H9 (cell line): ENCODE data around the gene RLN3. TPM values are rescaled to one million over a fixed set of nuclear protein-coding genes. Genes with fewer than 3 reads are reported as not detected.

ENCODE experiments used
- DNase-seq: peaks from one replicate; pipeline ENCODE4 v3.0.0-alpha.2; 2017
- H2AFZ ChIP-seq: one replicate; pipeline ENCODE4 v1.6.1; 2013; ENCODE audit warnings: mild to moderate bottlenecking, low read length, control low read depth, moderate library complexity
- H2AK5ac ChIP-seq: 2 replicates; pipeline ENCODE4 v1.6.1; 2013; ENCODE audit warnings: low read length, control low read depth, mixed read lengths; ENCODE audit not compliant: insufficient read length
- H2BK120ac ChIP-seq: one replicate; pipeline ENCODE4 v1.6.1; 2013; ENCODE audit warnings: low read depth, mild to moderate bottlenecking, low read length, control low read depth, inconsistent platforms; ENCODE audit not compliant: poor library complexity, severe bottlenecking
- H2BK12ac ChIP-seq: 2 replicates; pipeline ENCODE4 v1.6.1; 2013; ENCODE audit warnings: low read length, control low read depth, mixed read lengths, low read depth; ENCODE audit not compliant: insufficient read length
- H2BK15ac ChIP-seq: 2 replicates; pipeline ENCODE4 v1.6.1; 2013; ENCODE audit warnings: low read depth, low read length, control low read depth
- H2BK20ac ChIP-seq: one replicate; pipeline ENCODE4 v1.6.1; 2013; ENCODE audit warnings: low read depth, mild to moderate bottlenecking, low read length, control low read depth, inconsistent platforms; ENCODE audit not compliant: poor library complexity, severe bottlenecking
- H2BK5ac ChIP-seq: 2 replicates; pipeline ENCODE4 v1.6.1; 2013; ENCODE audit warnings: low read length, control low read depth, mixed read lengths; ENCODE audit not compliant: insufficient read length
- H3K14ac ChIP-seq: 2 replicates; pipeline ENCODE4 v1.6.1; 2013; ENCODE audit warnings: low read length, control low read depth; ENCODE audit not compliant: insufficient read depth
- H3K18ac ChIP-seq: 2 replicates; pipeline ENCODE4 v1.6.1; 2013; ENCODE audit warnings: low read depth, mild to moderate bottlenecking, mixed read lengths, low read length, control low read depth; ENCODE audit not compliant: insufficient read length
- H3K23ac ChIP-seq: 2 replicates; pipeline ENCODE4 v1.6.1; 2013; ENCODE audit warnings: low read length, control low read depth, mixed read lengths, low read depth; ENCODE audit not compliant: insufficient read length
- H3K23me2 ChIP-seq: 2 replicates; pipeline ENCODE4 v1.6.1; 2013; ENCODE audit warnings: low read depth, mild to moderate bottlenecking, mixed read lengths, low read length, control low read depth; ENCODE audit not compliant: insufficient read length, poor library complexity, severe bottlenecking
- H3K27ac ChIP-seq: 2 replicates; pipeline ENCODE4 v1.5.1; 2013; ENCODE audit warnings: low read length, control low read depth, mixed read lengths, low read depth; ENCODE audit not compliant: insufficient read length
- H3K27me3 ChIP-seq: 2 replicates; pipeline ENCODE4 v1.6.1; 2013; ENCODE audit warnings: low read length, control low read depth, inconsistent platforms; ENCODE audit not compliant: insufficient read depth
- H3K4ac ChIP-seq: 2 replicates; pipeline ENCODE4 v1.6.1; 2013; ENCODE audit warnings: low read depth, mild to moderate bottlenecking, control low read depth, inconsistent platforms, low read length, moderate library complexity
- H3K4me1 ChIP-seq: 2 replicates; pipeline ENCODE4 v1.6.1; 2013; ENCODE audit warnings: low read length, control low read depth, inconsistent platforms; ENCODE audit not compliant: insufficient read depth
- H3K4me2 ChIP-seq: 2 replicates; pipeline ENCODE4 v1.6.1; 2013; ENCODE audit warnings: low read length, control low read depth, mixed read lengths; ENCODE audit not compliant: insufficient read length, insufficient read depth
- H3K56ac ChIP-seq: 2 replicates; pipeline ENCODE4 v1.6.1; 2013; ENCODE audit warnings: low read depth, mild to moderate bottlenecking, mixed read lengths, low read length, control low read depth; ENCODE audit not compliant: insufficient read length
- H3K79me1 ChIP-seq: 2 replicates; pipeline ENCODE4 v1.6.1; 2013; ENCODE audit warnings: low read depth, mild to moderate bottlenecking, moderate library complexity, low read length, control low read depth, inconsistent platforms; ENCODE audit not compliant: insufficient read depth, poor library complexity, severe bottlenecking
- H3K79me2 ChIP-seq: 2 replicates; pipeline ENCODE4 v1.6.1; 2013; ENCODE audit warnings: low read length, control low read depth, inconsistent platforms; ENCODE audit not compliant: insufficient read depth
- H3K9ac ChIP-seq: 2 replicates; pipeline ENCODE4 v1.6.1; 2013; ENCODE audit warnings: low read length, control low read depth, mixed read lengths; ENCODE audit not compliant: insufficient read length; ENCODE audit errors: extremely low read depth
- H3K9me3 ChIP-seq: one replicate; pipeline ENCODE4 v1.6.1; 2013; ENCODE audit warnings: low read depth, low read length, inconsistent platforms; ENCODE audit not compliant: control insufficient read depth
- H3T11ph ChIP-seq: one replicate; pipeline ENCODE4 v1.6.1; 2013; ENCODE audit warnings: mild to moderate bottlenecking, low read length, control low read depth, inconsistent platforms
- H4K20me1 ChIP-seq: one replicate; pipeline ENCODE4 v1.6.1; 2013; ENCODE audit not compliant: control insufficient read depth, insufficient read length, insufficient read depth
- H4K5ac ChIP-seq: 2 replicates; pipeline ENCODE4 v1.6.1; 2013; ENCODE audit warnings: low read depth, mild to moderate bottlenecking, mixed read lengths, low read length, control low read depth; ENCODE audit not compliant: insufficient read length
- H4K8ac ChIP-seq: replicated peaks from 2 replicates; pipeline ENCODE4 v1.6.1; 2013; ENCODE audit warnings: low read length, control low read depth, mixed read lengths, low read depth; ENCODE audit not compliant: insufficient read length
- H4K91ac ChIP-seq: 2 replicates; pipeline ENCODE4 v1.6.1; 2013; ENCODE audit warnings: low read depth, mild to moderate bottlenecking, moderate library complexity, mixed read lengths, low read length, control low read depth; ENCODE audit not compliant: insufficient read length
- H3K27ac Mint-ChIP-seq, 3 experiments: 2 replicates in 2 of 3; 3 replicates in 1 of 3; pipeline ENCODE4 v1.8.0; 2020 to 2021; ENCODE audit warnings: mixed read lengths in 3 of 3, mild to moderate bottlenecking in 1 of 3, moderate library complexity in 1 of 3
- H3K27me3 Mint-ChIP-seq: 2 replicates; pipeline ENCODE4 v1.8.0; 2021; ENCODE audit warnings: low read depth, mild to moderate bottlenecking, moderate library complexity, mixed read lengths
- H3K36me3 Mint-ChIP-seq, 3 experiments: 2 replicates in 2 of 3; 3 replicates in 1 of 3; pipeline ENCODE4 v1.8.0; 2020 to 2021; ENCODE audit warnings: low read depth in 3 of 3, mixed read lengths in 3 of 3; ENCODE audit not compliant: insufficient read depth in 1 of 3
- H3K4me1 Mint-ChIP-seq, 2 experiments: 2 replicates each; pipeline ENCODE4 v1.8.0; 2020; ENCODE audit warnings: mixed read lengths in 2 of 2
- H3K4me3 Mint-ChIP-seq, 2 experiments: 2 replicates in 1 of 2; 3 replicates in 1 of 2; pipeline ENCODE4 v1.8.0; 2020 to 2021; ENCODE audit warnings: mild to moderate bottlenecking in 2 of 2, mixed read lengths in 2 of 2, moderate library complexity in 1 of 2
- H3K9me3 Mint-ChIP-seq, 2 experiments: 2 replicates in 1 of 2; 3 replicates in 1 of 2; pipeline ENCODE4 v1.8.0; 2020; ENCODE audit warnings: mild to moderate bottlenecking in 2 of 2, mixed read lengths in 2 of 2, moderate library complexity in 1 of 2
- CTCF ChIP-seq: fragments of 200-600 bp; sonication (generic); conservative IDR thresholded peaks from 3 replicates; pipeline ENCODE4 v1.8.0; 2021; ENCODE audit warnings: antibody characterized with exemption, mild to moderate bottlenecking
- WGBS: extraction: QIAGEN DNeasy Blood & Tissue Kit; methylation state at CpG from one replicate; pipeline ENCODE4 v1.1.7; 2013; ENCODE audit warnings: missing lambda C conversion rate, low lambda C conversion rate, mixed read lengths; ENCODE audit not compliant: insufficient read length; ENCODE audit errors: extremely low coverage; 5-methylcytosine and 5-hydroxymethylcytosine counted together
- total RNA-seq: library from RNA; stranded (reverse); gene quantifications from 2 replicates; pipeline ENCODE4 v1.2.1, GENCODE V29; 2021

The RLN3 gene
- total RNA-seq, 1 experiment from 2014 or later = not detected

GRCh38 chr19:14070268-14071050 is 42.5 kb downstream of the RLN3 start:
- no peak overlapping the region for H2AFZ ChIP-seq
- no peak overlapping the region for H3K18ac ChIP-seq
- H3K79me1 ChIP-seq = no peaks in the 10 kb centered on the region
- no CpG with 5 or more reads among the region's 43 CpGs for WGBS
- no peaks in the 10 kb centered on the region for H3K79me2 ChIP-seq
- TF ChIP-seq CTCF = no peak
- H3K27ac Mint-ChIP-seq = no peak overlapping the region
- H2BK15ac ChIP-seq = no peak overlapping the region
- peaks cover 21% of the 10 kb centered on the region for H3K23me2 ChIP-seq
- H4K8ac ChIP-seq = no peak overlapping the region
- no peak overlapping the region for H2BK12ac ChIP-seq
- no peak overlapping the region for H2BK5ac ChIP-seq
- peaks cover 14% of the 10 kb centered on the region; the same call in 1 of the 2 replicates for H3K27me3 ChIP-seq
- no peaks in the 10 kb centered on the region for H3K36me3 Mint-ChIP-seq
- H3K23ac ChIP-seq = no peak overlapping the region
- H3K4me3 Mint-ChIP-seq = no peak overlapping the region; a peak in 1 of 5 replicates
- peaks cover 50% of the 10 kb centered on the region for H3K27me3 Mint-ChIP-seq
- H4K20me1 ChIP-seq = no peaks in the 10 kb centered on the region
- no peak overlapping the region for H3K4me2 ChIP-seq
- no peak overlapping the region for H3K56ac ChIP-seq
- H2BK20ac ChIP-seq = no peak overlapping the region
- H3T11ph ChIP-seq = no peak overlapping the region
- DNase-seq = no peak
- no peaks in the 10 kb centered on the region for H3K4me1 ChIP-seq
- H3K9ac ChIP-seq = no peak overlapping the region
- H3K27ac ChIP-seq = no peak overlapping the region
- H2AK5ac ChIP-seq = no peak overlapping the region
- no peak overlapping the region for H2BK120ac ChIP-seq
- H4K91ac ChIP-seq = no peak overlapping the region
- no peak overlapping the region for H4K5ac ChIP-seq
- no peaks in the 10 kb centered on the region for H3K9me3 ChIP-seq
- no peak overlapping the region for H3K14ac ChIP-seq
- no peaks in the 10 kb centered on the region; a peak in 2 of 5 replicates for H3K9me3 Mint-ChIP-seq
- no peak overlapping the region for H3K4ac ChIP-seq
- H3K4me1 Mint-ChIP-seq = peaks cover 7 to 12% of the 10 kb centered on the region in 2 experiments; a peak in 3 of 4 replicates
